ENCODE data around the gene CD6. TPM values are rescaled to one million over a fixed set of nuclear protein-coding genes. Genes with fewer than 3 reads are reported as not detected.

CD6 gene
- total and polyA plus RNA-seq, 10 donors: 10.9 to 47.6 (median 21.2) TPM

DNA sequence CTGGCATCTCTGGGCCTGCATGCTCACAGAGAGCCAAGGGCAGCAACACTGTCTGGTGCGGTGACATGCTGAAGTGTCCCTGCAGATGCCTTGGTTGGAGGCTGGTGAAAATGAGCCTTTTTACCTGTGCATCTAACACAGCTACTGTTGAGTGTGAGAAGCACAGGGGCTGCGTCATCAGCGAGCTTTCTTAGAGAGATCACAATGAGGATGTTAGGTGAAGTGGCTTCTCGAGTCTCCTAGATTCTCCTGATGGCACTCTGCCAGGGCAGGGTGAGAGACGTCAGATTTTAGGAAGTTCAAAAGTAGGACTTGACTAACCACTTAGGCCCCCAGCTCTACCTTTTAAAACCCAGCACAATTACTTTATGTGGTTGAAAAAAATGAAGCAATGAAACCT is 15.9 kb upstream of the CD6 start:
- peak; percentile 70 for DNase-seq
- Histone ChIP-seq H3K9me3 (no peaks in the 10 kb centered on the region), H3K27me3 (replicated peaks in 1 of 7) (peaks cover 0 to 6% (median 0%) of the 10 kb centered on the region in 7 donors), H3K4me3 (no peak overlapping the region), H3K36me3 (no peaks in the 10 kb centered on the region), H3K4me1 (peaks cover 7 to 53% (median 35%) of the 10 kb centered on the region in 6 donors), H3K27ac (peak overlapping the region in 1 of 8 donors; percentile 93)
- TF ChIP-seq, protein P1, sequence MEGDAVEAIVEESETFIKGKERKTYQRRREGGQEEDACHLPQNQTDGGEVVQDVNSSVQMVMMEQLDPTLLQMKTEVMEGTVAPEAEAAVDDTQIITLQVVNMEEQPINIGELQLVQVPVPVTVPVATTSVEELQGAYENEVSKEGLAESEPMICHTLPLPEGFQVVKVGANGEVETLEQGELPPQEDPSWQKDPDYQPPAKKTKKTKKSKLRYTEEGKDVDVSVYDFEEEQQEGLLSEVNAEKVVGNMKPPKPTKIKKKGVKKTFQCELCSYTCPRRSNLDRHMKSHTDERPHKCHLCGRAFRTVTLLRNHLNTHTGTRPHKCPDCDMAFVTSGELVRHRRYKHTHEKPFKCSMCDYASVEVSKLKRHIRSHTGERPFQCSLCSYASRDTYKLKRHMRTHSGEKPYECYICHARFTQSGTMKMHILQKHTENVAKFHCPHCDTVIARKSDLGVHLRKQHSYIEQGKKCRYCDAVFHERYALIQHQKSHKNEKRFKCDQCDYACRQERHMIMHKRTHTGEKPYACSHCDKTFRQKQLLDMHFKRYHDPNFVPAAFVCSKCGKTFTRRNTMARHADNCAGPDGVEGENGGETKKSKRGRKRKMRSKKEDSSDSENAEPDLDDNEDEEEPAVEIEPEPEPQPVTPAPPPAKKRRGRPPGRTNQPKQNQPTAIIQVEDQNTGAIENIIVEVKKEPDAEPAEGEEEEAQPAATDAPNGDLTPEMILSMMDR (IDR thresholded peaks at IDR 0.05 in 8 of 11, conservative IDR thresholded peaks at IDR 0.05 in 3 of 11): no peak
- 25 to 45% (median 37%) methylated on average over 5 of the region's 5 CpGs for WGBS, 5 donors
- intact Hi-C loops (cut with DNase I; ENCODE audit: low total_unique reads): no loop called here

DNA sequence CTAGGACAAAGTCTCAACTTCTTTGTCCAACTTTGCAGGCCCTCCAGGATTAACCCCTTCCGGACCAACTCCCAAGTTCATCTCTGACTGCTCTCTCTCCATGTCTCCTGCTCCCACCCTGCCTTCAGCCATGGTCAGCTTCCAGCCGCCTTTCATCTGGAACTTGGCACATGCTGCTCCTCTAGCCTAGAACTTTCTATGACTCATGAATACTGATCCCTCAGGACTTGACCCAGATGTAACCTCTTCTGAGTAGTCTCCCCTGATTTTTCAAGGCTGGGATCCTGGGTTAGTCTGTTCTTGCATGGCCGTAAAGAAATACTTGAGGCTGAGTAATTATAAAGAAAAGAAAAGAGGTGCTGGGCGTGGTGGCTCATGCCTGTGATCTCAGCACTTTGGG is 14.3 kb upstream of the CD6 start:
- intact Hi-C loops (cut with DNase I; ENCODE audit: low total_unique reads): no loop called here
- Histone ChIP-seq H3K36me3 (no peaks in the 10 kb centered on the region), H3K27me3 (replicated peaks in 1 of 7) (peaks cover 0 to 5% (median 0%) of the 10 kb centered on the region in 7 donors), H3K4me3 (no peak overlapping the region), H3K9me3 (no peaks in the 10 kb centered on the region), H3K4me1 (peaks cover 7 to 41% (median 29%) of the 10 kb centered on the region in 6 donors), H3K27ac (no peak overlapping the region)
- WGBS, 5 donors: 86 to 94% (median 88%) methylated on average over 4 of the region's 4 CpGs
- TF ChIP-seq POLR2A (IDR thresholded peaks at IDR 0.05): no peak
- TF ChIP-seq, protein P1 (IDR thresholded peaks at IDR 0.05 in 8 of 11, conservative IDR thresholded peaks at IDR 0.05 in 3 of 11): no peak
- DNase-seq: no peak

DNA sequence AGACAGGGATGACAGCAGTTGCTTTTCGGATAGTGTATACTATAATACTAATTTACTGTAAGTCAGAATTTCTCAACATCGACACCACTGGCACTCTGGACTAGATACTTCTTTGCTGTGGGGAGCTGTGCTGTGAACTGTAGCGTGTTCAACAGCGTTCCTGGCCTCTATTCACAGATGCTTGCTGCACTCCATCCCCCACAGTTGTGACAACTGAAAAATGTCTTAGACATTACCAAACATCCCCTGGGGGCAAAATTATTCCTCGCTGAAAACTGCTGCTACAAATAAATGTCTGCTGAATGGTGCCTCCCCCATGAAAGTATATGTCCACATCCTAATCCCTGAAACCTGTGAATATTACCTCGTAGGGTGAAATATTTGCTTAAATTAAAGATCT is 12.0 kb upstream of the CD6 start:
- Histone ChIP-seq H3K4me1 (peaks cover 0 to 19% (median 9%) of the 10 kb centered on the region in 6 donors), H3K9me3 (no peaks in the 10 kb centered on the region), H3K36me3 (no peaks in the 10 kb centered on the region), H3K27ac (no peak overlapping the region), H3K27me3 (replicated peaks in 1 of 7) (peaks cover 0 to 5% (median 0%) of the 10 kb centered on the region in 7 donors), H3K4me3 (no peak overlapping the region)
- 76 to 86% (median 82%) methylated on average over 6 of the region's 6 CpGs for WGBS, 5 donors
- no peak for DNase-seq
- intact Hi-C loops (cut with DNase I; ENCODE audit: low total_unique reads): no loop called here
- no peak for TF ChIP-seq POLR2A (IDR thresholded peaks at IDR 0.05)
- no peak for TF ChIP-seq POLR2AphosphoS5 (IDR thresholded peaks at IDR 0.05)
- TF ChIP-seq, protein P1 (IDR thresholded peaks at IDR 0.05 in 8 of 11, conservative IDR thresholded peaks at IDR 0.05 in 3 of 11): no peak

DNA sequence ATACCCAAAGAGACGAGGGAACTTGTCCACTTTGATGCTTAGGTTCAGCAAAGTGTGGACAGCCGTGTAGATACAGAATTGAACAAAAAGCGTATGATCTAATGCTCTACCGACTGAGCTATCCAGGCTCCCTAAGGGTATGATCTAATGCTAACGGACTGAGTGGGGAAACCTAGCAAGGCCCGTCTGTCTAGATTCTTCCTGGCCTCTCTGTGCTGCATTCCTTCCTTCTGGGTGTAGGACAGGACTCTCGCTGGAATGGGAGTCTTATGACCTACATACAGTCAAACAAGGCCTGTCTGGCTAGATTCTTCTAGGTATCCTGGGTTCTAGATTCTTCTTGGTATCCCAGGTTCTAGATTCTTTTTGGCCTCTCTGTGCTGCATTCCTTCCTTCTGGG is 11.1 kb upstream of the CD6 start:
- DNase-seq: no peak
- intact Hi-C loops (cut with DNase I; ENCODE audit: low total_unique reads): no loop called here
- WGBS, 5 donors: 84 to 97% (median 90%) methylated on average over 7 of the region's 7 CpGs
- H3K36me3 ChIP-seq: no peaks in the 10 kb centered on the region
- H3K27ac ChIP-seq: no peak overlapping the region
- H3K27me3 ChIP-seq (replicated peaks in 1 of 7): peaks cover 0 to 5% (median 0%) of the 10 kb centered on the region in 7 donors
- TF ChIP-seq, protein P1 (IDR thresholded peaks at IDR 0.05 in 8 of 11, conservative IDR thresholded peaks at IDR 0.05 in 3 of 11): no peak
- TF ChIP-seq POLR2AphosphoS5 (IDR thresholded peaks at IDR 0.05) (no peak), POLR2A (IDR thresholded peaks at IDR 0.05) (no peak)
- H3K9me3 ChIP-seq: no peaks in the 10 kb centered on the region
- H3K4me1 ChIP-seq: peaks cover 0 to 9% (median 5%) of the 10 kb centered on the region in 6 donors
- no peak overlapping the region for H3K4me3 ChIP-seq
